ENCODE data around the gene RNF10. TPM values are rescaled to one million over a fixed set of nuclear protein-coding genes. Genes with fewer than 3 reads are reported as not detected.

Gene RNF10
- total RNA-seq, 2 donors from 2014 or later = 98.0 to 165 TPM

DNA sequence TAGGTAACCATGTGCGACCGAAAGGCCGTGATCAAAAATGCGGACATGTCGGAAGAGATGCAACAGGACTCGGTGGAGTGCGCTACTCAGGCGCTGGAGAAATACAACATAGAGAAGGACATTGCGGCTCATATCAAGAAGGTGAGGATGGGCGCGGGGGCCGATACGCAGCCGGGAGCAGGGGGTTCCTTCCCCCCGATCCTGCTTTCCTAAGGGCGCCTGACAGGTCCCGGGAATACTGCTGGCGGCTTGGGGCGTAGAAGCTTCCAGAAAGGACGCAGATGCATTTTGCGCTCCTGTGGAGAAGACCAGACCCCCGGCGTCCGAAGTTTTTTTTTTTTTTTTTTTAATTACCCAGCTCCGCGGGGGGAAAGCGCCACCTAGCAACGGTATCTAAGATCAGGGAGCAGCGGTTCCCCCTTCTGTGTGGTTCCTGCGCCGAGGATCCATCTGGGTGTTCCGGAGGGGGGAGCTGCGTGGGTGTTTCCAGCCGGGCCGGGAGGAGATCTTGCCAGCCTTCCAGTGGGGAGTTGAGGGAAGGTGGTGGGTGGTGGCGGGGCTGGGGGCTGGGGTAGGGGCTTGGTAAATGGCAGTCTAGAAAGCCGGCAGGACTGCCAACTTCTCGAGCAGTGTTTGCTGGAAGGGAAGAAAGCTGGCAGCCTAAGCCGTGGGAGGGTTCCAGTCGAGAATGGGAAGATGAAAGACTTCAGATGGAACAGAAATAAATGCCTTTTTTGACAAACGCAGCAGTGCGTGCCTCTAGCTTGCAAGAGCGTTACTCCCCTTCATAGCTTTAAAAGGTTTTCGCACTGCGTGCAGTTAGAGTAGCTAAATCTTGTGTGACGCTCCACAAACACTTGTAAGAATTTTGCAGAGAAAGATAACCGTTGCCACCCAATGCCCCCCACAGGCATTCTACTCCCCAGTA lies 37.5 kb upstream of the RNF10 start:
- DNase-seq (ENCODE audit: low spot score) (peak; percentile 26), ATAC-seq (ENCODE audit: insufficient number of reproducible peaks, low FRiP score, low read depth) (no peak)
- Histone ChIP-seq H3K27me3 (replicated peaks; ENCODE audit: insufficient read depth) (no peaks in the 10 kb centered on the region), H3K9me3 (no peaks in the 10 kb centered on the region), H3K4me3 (peak overlapping the region; percentile 90), H3K36me3 (peaks cover 3% of the 10 kb centered on the region), H3K4me1 (ENCODE audit: control insufficient read depth in 1 of 2, low read depth in 2 of 2) (peaks cover 6 to 30% of the 10 kb centered on the region in 2 donors), H3K27ac (peak overlapping the region; percentile 74 to 93)
- TF ChIP-seq, protein P1, sequence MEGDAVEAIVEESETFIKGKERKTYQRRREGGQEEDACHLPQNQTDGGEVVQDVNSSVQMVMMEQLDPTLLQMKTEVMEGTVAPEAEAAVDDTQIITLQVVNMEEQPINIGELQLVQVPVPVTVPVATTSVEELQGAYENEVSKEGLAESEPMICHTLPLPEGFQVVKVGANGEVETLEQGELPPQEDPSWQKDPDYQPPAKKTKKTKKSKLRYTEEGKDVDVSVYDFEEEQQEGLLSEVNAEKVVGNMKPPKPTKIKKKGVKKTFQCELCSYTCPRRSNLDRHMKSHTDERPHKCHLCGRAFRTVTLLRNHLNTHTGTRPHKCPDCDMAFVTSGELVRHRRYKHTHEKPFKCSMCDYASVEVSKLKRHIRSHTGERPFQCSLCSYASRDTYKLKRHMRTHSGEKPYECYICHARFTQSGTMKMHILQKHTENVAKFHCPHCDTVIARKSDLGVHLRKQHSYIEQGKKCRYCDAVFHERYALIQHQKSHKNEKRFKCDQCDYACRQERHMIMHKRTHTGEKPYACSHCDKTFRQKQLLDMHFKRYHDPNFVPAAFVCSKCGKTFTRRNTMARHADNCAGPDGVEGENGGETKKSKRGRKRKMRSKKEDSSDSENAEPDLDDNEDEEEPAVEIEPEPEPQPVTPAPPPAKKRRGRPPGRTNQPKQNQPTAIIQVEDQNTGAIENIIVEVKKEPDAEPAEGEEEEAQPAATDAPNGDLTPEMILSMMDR (IDR thresholded peaks at IDR 0.05) = no peak

DNA sequence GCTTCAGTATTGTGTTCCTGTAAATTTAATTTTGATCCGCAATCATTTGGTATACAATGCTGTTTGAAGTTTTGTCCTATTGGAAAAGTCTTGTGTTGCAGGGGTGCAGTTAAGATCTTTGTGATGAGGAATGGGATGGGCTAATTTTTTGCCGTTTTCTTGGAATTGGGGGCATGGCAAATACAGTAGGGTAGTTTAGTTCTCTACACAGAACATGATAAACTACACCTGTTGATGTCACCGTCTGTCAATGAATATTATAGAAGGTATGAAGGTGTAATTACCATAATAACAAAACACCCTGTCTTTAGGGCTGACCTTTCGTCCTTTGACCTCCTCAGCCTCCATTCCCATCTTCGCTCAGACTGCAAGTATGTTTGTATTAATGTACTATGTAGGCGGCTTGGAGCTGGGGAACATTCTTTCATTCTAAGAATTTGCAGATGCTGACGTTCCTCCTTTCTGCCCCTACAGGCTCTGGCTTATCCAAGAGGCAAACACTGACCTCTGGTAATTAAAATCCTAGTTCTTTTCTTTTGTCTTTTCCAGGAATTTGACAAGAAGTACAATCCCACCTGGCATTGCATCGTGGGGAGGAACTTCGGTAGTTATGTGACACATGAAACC lies 36.5 kb upstream of the RNF10 start:
- Histone ChIP-seq H3K27ac (peak overlapping the region; percentile 74 to 93), H3K9me3 (no peaks in the 10 kb centered on the region), H3K4me1 (ENCODE audit: control insufficient read depth in 1 of 2, low read depth in 2 of 2) (peaks cover 6 to 30% of the 10 kb centered on the region in 2 donors), H3K4me3 (peak overlapping the region; percentile 90), H3K36me3 (peaks cover 3% of the 10 kb centered on the region), H3K27me3 (replicated peaks; ENCODE audit: insufficient read depth) (no peaks in the 10 kb centered on the region)
- DNase-seq (ENCODE audit: low spot score) (no peak), ATAC-seq (ENCODE audit: insufficient number of reproducible peaks, low FRiP score, low read depth) (no peak)
- TF ChIP-seq, protein P1 (IDR thresholded peaks at IDR 0.05) = no peak

DNA sequence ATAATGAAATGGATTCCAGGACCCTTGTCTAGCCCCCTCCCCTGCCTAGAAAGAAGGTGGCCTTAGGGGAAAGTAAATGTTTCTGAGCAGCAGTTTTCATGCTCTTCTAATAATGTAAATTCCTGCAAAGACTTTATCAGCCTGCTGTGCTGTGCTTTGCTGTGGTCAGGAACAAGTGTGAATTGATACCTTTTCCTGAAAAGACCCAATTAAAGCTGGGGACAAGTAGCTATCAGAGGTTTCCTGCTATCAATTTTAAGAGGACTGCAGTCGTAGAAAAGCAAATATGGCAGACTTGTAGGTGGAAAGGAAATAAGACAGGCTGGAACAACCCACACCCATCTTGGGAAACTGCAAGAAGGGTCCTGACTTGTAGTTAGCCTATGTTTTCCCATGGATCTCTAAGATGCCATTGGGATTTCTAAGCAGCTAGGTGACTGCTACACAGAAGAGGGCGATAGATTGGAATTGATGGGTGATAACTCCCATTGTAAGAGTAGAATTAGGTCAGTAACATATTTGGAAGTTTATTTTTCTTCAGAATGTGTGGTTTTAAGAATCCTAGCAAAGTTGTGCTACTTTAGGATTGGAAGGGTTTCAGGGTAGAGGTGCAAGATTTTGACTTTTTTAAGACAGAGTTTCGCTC lies 35.2 kb upstream of the RNF10 start:
- Histone ChIP-seq H3K27ac (no peak overlapping the region), H3K4me3 (no peak overlapping the region), H3K4me1 (ENCODE audit: control insufficient read depth in 1 of 2, low read depth in 2 of 2) (peaks cover 6 to 30% of the 10 kb centered on the region in 2 donors), H3K9me3 (no peaks in the 10 kb centered on the region), H3K27me3 (replicated peaks; ENCODE audit: insufficient read depth) (no peaks in the 10 kb centered on the region), H3K36me3 (peaks cover 12% of the 10 kb centered on the region)
- ATAC-seq (ENCODE audit: insufficient number of reproducible peaks, low FRiP score, low read depth) (no peak), DNase-seq (ENCODE audit: low spot score) (no peak)
- TF ChIP-seq, protein P1 (IDR thresholded peaks at IDR 0.05) = no peak

DNA sequence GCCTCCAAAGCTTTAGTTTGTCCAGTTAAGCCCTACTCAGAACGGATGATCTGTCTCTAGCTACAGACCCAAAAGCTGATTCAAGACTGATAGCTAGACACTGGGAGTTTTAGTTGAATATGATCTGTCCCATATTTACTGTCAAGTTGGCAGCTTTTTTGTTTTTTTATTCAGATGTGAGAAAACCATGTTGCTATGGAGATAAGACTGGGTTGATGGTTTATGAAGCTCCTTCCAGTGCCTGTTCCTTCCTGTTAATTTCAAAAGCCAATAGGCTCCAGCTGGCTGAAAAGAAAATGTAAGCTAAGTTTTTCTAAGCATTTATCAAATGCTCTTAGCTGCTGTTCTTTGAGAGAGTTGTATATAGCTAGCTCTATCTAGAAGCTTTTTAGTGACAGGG lies 33.6 kb upstream of the RNF10 start:
- no peak for DNase-seq (ENCODE audit: low spot score)
- H3K36me3 ChIP-seq = peaks cover 18% of the 10 kb centered on the region
- H3K4me3 ChIP-seq = no peak overlapping the region
- TF ChIP-seq, protein P1 (IDR thresholded peaks at IDR 0.05) = no peak
- H3K27ac ChIP-seq = no peak overlapping the region
- H3K27me3 ChIP-seq (replicated peaks; ENCODE audit: insufficient read depth) = no peaks in the 10 kb centered on the region
- H3K4me1 ChIP-seq (ENCODE audit: control insufficient read depth in 1 of 2, low read depth in 2 of 2) = peaks cover 6 to 20% of the 10 kb centered on the region in 2 donors
- no peak for ATAC-seq (ENCODE audit: insufficient number of reproducible peaks, low FRiP score, low read depth)
- H3K9me3 ChIP-seq = no peaks in the 10 kb centered on the region

DNA sequence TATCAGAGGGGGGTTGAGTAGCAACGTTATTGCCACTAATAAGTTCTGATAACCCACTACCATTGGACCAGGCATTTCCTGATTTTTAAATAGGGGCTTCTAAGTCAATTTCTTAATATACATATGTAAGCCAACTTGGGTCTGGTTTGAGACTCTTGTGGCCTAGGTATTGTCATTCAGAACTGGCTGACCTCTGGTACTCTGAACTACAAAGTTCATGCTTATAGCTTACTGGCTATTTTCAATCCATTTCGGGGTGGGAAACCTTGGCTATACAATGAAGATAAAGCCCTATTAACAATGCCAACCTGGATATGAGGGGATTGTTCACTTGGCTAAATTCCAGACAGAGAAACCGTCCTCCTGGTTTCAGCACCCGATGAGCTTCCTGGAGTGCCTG lies 29.6 kb upstream of the RNF10 start:
- ATAC-seq (ENCODE audit: insufficient number of reproducible peaks, low FRiP score, low read depth) = no peak
- peaks cover 27% of the 10 kb centered on the region for H3K36me3 ChIP-seq
- H3K27me3 ChIP-seq (replicated peaks; ENCODE audit: insufficient read depth) = no peaks in the 10 kb centered on the region

More for the DNA sequence above, 29.6 kb upstream of the RNF10 start:
- no peak for DNase-seq (ENCODE audit: low spot score)
- H3K4me3 ChIP-seq = no peak overlapping the region
- H3K4me1 ChIP-seq (ENCODE audit: control insufficient read depth in 1 of 2, low read depth in 2 of 2) = no peaks in the 10 kb centered on the region
- TF ChIP-seq, protein P1 (IDR thresholded peaks at IDR 0.05) = no peak
- H3K9me3 ChIP-seq = no peaks in the 10 kb centered on the region
- no peak overlapping the region for H3K27ac ChIP-seq

Measured in thoracic aorta (tissue), 2 donors.